ENCODE measurements around the gene ACVR1. TPM values are rescaled to one million over a fixed set of nuclear protein-coding genes. Genes with fewer than 3 reads are reported as not detected.

Gene ACVR1
- total and polyA plus RNA-seq, 2 experiments from 2014 or later: 8.9 to 21.5 TPM

DNA sequence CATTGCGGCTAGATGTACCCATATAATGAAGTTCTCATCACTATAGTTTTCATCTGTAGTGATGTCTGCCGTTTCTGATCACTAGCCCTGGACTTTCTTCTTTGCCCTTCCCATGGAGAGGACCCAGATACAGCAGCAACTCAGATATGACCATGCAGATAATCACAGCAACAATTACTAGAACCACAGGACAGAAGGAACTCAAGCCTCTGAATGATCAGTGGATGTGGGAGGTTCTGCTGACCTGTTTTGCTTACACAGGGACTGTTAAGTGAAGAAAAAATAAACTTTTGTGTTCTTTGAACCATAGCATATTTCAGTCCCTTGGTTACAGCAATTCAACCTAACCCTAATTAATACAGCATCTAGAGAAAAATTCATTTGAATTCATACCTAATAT is 62.7 kb downstream of the ACVR1 start:
- no peak overlapping the region for H3K27ac Mint-ChIP-seq
- Histone ChIP-seq H4K20me1 (replicated peaks; ENCODE audit: insufficient read depth) (no peaks in the 10 kb centered on the region; the same call in 1 of the 2 replicates), H3K79me2 (replicated peaks; ENCODE audit: insufficient read depth) (no peaks in the 10 kb centered on the region), H3K9me2 (ENCODE audit: insufficient read depth) (0 out of 2 replicates have a peak, but pooled peaks cover 3% of the 10 kb centered on the region), H3K4me2 (no peak overlapping the region), H2AFZ (no peak overlapping the region), H3K4me1 (ENCODE audit: insufficient read depth) (no peaks in the 10 kb centered on the region), H3K27ac (ENCODE audit: low read depth) (no peak overlapping the region), H3K36me3 (ENCODE audit: insufficient read depth) (peaks cover 7% of the 10 kb centered on the region; the same call in 1 of the 2 replicates), H3F3A (replicated peaks; ENCODE audit: low read depth) (no peaks in the 10 kb centered on the region), H3K27me3 (ENCODE audit: insufficient read depth) (no peaks in the 10 kb centered on the region), H3K4me3 (no peak overlapping the region)
- no peak for ATAC-seq
- peaks cover 18% of the 10 kb centered on the region for H3K36me3 Mint-ChIP-seq (ENCODE audit: low read depth)
- peaks cover 8% of the 10 kb centered on the region for H3K4me1 Mint-ChIP-seq
- TF ChIP-seq, protein P1, sequence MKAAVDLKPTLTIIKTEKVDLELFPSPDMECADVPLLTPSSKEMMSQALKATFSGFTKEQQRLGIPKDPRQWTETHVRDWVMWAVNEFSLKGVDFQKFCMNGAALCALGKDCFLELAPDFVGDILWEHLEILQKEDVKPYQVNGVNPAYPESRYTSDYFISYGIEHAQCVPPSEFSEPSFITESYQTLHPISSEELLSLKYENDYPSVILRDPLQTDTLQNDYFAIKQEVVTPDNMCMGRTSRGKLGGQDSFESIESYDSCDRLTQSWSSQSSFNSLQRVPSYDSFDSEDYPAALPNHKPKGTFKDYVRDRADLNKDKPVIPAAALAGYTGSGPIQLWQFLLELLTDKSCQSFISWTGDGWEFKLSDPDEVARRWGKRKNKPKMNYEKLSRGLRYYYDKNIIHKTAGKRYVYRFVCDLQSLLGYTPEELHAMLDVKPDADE (IDR thresholded peaks at IDR 0.05): no peak
- no peak for TF ChIP-seq CREB1 (CRISPR knock-in tag; IDR thresholded peaks at IDR 0.05; ENCODE audit: low read depth)
- TF ChIP-seq, protein P2, sequence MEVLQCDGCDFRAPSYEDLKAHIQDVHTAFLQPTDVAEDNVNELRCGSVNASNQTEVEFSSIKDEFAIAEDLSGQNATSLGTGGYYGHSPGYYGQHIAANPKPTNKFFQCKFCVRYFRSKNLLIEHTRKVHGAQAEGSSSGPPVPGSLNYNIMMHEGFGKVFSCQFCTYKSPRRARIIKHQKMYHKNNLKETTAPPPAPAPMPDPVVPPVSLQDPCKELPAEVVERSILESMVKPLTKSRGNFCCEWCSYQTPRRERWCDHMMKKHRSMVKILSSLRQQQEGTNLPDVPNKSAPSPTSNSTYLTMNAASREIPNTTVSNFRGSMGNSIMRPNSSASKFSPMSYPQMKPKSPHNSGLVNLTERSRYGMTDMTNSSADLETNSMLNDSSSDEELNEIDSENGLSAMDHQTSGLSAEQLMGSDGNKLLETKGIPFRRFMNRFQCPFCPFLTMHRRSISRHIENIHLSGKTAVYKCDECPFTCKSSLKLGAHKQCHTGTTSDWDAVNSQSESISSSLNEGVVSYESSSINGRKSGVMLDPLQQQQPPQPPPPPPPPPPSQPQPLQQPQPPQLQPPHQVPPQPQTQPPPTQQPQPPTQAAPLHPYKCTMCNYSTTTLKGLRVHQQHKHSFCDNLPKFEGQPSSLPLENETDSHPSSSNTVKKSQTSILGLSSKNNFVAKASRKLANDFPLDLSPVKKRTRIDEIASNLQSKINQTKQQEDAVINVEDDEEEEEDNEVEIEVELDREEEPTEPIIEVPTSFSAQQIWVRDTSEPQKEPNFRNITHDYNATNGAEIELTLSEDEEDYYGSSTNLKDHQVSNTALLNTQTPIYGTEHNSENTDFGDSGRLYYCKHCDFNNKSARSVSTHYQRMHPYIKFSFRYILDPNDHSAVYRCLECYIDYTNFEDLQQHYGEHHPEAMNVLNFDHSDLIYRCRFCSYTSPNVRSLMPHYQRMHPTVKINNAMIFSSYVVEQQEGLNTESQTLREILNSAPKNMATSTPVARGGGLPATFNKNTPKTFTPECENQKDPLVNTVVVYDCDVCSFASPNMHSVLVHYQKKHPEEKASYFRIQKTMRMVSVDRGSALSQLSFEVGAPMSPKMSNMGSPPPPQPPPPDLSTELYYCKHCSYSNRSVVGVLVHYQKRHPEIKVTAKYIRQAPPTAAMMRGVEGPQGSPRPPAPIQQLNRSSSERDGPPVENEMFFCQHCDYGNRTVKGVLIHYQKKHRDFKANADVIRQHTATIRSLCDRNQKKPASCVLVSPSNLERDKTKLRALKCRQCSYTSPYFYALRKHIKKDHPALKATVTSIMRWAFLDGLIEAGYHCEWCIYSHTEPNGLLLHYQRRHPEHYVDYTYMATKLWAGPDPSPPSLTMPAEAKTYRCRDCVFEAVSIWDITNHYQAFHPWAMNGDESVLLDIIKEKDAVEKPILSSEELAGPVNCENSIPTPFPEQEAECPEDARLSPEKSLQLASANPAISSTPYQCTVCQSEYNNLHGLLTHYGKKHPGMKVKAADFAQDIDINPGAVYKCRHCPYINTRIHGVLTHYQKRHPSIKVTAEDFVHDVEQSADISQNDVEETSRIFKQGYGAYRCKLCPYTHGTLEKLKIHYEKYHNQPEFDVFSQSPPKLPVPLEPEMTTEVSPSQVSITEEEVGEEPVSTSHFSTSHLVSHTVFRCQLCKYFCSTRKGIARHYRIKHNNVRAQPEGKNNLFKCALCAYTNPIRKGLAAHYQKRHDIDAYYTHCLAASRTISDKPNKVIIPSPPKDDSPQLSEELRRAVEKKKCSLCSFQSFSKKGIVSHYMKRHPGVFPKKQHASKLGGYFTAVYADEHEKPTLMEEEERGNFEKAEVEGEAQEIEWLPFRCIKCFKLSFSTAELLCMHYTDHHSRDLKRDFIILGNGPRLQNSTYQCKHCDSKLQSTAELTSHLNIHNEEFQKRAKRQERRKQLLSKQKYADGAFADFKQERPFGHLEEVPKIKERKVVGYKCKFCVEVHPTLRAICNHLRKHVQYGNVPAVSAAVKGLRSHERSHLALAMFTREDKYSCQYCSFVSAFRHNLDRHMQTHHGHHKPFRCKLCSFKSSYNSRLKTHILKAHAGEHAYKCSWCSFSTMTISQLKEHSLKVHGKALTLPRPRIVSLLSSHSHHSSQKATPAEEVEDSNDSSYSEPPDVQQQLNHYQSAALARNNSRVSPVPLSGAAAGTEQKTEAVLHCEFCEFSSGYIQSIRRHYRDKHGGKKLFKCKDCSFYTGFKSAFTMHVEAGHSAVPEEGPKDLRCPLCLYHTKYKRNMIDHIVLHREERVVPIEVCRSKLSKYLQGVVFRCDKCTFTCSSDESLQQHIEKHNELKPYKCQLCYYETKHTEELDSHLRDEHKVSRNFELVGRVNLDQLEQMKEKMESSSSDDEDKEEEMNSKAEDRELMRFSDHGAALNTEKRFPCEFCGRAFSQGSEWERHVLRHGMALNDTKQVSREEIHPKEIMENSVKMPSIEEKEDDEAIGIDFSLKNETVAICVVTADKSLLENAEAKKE (CRISPR knock-in tag; IDR thresholded peaks at IDR 0.05): no peak
- TF ChIP-seq, protein P3, sequence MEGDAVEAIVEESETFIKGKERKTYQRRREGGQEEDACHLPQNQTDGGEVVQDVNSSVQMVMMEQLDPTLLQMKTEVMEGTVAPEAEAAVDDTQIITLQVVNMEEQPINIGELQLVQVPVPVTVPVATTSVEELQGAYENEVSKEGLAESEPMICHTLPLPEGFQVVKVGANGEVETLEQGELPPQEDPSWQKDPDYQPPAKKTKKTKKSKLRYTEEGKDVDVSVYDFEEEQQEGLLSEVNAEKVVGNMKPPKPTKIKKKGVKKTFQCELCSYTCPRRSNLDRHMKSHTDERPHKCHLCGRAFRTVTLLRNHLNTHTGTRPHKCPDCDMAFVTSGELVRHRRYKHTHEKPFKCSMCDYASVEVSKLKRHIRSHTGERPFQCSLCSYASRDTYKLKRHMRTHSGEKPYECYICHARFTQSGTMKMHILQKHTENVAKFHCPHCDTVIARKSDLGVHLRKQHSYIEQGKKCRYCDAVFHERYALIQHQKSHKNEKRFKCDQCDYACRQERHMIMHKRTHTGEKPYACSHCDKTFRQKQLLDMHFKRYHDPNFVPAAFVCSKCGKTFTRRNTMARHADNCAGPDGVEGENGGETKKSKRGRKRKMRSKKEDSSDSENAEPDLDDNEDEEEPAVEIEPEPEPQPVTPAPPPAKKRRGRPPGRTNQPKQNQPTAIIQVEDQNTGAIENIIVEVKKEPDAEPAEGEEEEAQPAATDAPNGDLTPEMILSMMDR (conservative IDR thresholded peaks at IDR 0.05; ENCODE audit: low read depth in 2 of 2): no peak
- no peak for TF ChIP-seq EZH2phosphoT487 (IDR thresholded peaks at IDR 0.05; ENCODE audit: unreplicated experiment)
- no peak for TF ChIP-seq NANOG (IDR thresholded peaks at IDR 0.05; ENCODE audit: borderline replicate concordance)
- TF ChIP-seq ZNF114 (CRISPR knock-in tag; IDR thresholded peaks at IDR 0.05): no peak
- TF ChIP-seq EZH2 (IDR thresholded peaks at IDR 0.05; ENCODE audit: low read depth, unreplicated experiment): no peak
- TF ChIP-seq, protein P4, sequence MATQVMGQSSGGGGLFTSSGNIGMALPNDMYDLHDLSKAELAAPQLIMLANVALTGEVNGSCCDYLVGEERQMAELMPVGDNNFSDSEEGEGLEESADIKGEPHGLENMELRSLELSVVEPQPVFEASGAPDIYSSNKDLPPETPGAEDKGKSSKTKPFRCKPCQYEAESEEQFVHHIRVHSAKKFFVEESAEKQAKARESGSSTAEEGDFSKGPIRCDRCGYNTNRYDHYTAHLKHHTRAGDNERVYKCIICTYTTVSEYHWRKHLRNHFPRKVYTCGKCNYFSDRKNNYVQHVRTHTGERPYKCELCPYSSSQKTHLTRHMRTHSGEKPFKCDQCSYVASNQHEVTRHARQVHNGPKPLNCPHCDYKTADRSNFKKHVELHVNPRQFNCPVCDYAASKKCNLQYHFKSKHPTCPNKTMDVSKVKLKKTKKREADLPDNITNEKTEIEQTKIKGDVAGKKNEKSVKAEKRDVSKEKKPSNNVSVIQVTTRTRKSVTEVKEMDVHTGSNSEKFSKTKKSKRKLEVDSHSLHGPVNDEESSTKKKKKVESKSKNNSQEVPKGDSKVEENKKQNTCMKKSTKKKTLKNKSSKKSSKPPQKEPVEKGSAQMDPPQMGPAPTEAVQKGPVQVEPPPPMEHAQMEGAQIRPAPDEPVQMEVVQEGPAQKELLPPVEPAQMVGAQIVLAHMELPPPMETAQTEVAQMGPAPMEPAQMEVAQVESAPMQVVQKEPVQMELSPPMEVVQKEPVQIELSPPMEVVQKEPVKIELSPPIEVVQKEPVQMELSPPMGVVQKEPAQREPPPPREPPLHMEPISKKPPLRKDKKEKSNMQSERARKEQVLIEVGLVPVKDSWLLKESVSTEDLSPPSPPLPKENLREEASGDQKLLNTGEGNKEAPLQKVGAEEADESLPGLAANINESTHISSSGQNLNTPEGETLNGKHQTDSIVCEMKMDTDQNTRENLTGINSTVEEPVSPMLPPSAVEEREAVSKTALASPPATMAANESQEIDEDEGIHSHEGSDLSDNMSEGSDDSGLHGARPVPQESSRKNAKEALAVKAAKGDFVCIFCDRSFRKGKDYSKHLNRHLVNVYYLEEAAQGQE (IDR thresholded peaks at IDR 0.05; ENCODE audit: unreplicated experiment): no peak
- TF ChIP-seq POLR2AphosphoS5 (IDR thresholded peaks at IDR 0.05; ENCODE audit: low read depth): no peak
- no peak for TF ChIP-seq JUNB (IDR thresholded peaks at IDR 0.05; ENCODE audit: unreplicated experiment)
- TF ChIP-seq STAT1 (IDR thresholded peaks at IDR 0.05; ENCODE audit: unreplicated experiment): no peak
- TF ChIP-seq ZNF331 (CRISPR knock-in tag; IDR thresholded peaks at IDR 0.05; ENCODE audit: low read depth): no peak
- no peaks in the 10 kb centered on the region for H3K9me3 Mint-ChIP-seq
- no peak overlapping the region for H3K4me3 Mint-ChIP-seq
- no peak for DNase-seq (ENCODE audit: low spot score)
- H3K27me3 Mint-ChIP-seq (ENCODE audit: insufficient read depth, low read depth, poor library complexity): no peaks in the 10 kb centered on the region

Measured in GM23338 (cell line).